GM12865 (cell line): ENCODE data around the gene TFF1.

Experiments
- DNase-seq: peaks from one replicate; pipeline ENCODE4 v3.0.0; 2010; ENCODE audit warnings: low read depth
- H3K4me3 ChIP-seq: 2 replicates; pipeline ENCODE4 v1.5.1; 2011; ENCODE audit warnings: mild to moderate bottlenecking, low read depth, low read length, control low read depth
- CTCF ChIP-seq: IDR thresholded peaks from 2 replicates; pipeline ENCODE4 v1.5.1; 2011; ENCODE audit warnings: low read length, control low read depth, low read depth, inconsistent platforms; ENCODE audit not compliant: insufficient read depth; ENCODE audit errors: missing control alignments

Gene TFF1

GRCh38 chr21:42388740-42389448, 22.6 kb upstream of the TFF1 start:
- peak; percentile 53 for DNase-seq
- H3K4me3 ChIP-seq: no peak overlapping the region
- TF ChIP-seq CTCF: no peak

- no peak for TF ChIP-seq CTCF
- no peak overlapping the region for H3K4me3 ChIP-seq
- no peak for DNase-seq
Measured at GRCh38 chr21:42387843-42388340, 21.6 kb upstream of the TFF1 start.

DNA sequence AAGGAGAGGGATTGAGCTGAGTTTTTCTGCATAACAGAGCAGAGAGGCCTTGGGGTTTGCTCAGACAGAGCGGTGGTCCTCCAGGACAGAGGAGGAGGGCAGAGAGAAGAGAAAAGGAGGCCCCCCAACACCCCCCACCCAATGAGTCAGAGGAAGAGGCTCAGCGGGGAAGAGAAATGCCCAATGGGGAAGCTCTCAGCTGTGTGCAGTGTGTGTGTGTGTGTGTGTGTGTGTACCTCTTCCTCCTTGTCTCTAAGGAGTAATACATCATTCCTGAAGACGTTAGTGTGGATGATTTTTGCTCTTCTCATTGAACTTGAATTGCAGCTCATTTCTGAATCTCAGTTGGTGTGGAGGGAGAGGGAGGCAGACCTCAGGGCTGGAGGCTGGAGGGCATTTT, 20.8 kb upstream of the TFF1 start:
- DNase-seq: no peak
- no peak for TF ChIP-seq CTCF
- no peak overlapping the region for H3K4me3 ChIP-seq

DNA sequence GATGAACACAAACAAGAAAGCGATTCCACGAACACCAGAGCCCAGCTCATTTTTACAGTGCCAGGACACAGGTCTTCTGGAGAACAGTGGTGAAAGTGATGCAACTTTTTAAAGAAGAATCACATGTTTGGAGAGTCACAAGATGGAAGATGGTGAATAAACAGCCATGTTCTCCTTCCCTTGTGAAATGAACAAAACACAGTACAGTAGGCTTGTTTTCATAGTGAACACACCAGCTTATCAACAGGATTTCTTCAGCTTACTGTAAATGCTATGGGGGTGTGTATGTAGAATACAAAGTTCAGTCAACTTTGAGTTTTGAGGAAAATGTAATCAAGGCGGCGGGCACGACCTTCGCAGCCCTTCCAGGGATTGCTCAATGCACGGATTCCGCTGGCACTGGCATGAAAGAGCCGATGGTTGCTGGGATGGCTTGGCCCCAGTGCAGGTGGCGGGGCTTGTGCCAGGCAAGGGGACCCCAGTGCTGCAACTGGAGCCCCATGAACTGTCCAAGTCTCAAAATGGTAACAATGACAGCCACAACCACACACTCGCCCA, 19.8 kb upstream of the TFF1 start:
- TF ChIP-seq CTCF: no peak
- no peak overlapping the region for H3K4me3 ChIP-seq
- DNase-seq: no peak

DNA sequence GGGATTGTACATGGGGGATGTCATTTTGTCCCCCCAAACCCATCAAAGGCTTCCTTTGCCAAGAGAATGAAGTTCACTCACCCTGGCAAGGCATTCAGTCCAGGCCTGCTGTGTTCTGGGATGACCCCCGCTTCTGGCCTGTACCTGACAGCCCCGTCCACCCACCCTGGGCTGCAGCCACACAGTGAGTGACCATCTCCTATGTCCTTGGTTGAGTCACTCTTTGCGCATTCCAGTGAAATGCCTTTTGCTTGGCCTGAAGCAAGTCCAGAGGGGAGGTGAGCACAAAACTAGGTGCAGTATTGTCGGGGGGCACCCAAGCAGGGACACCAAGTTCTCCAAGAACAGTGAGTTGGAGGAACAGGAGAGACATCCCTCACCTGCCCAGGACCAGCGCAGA, 19.3 kb upstream of the TFF1 start:
- no peak for DNase-seq
- no peak for TF ChIP-seq CTCF
- no peak overlapping the region for H3K4me3 ChIP-seq

DNA sequence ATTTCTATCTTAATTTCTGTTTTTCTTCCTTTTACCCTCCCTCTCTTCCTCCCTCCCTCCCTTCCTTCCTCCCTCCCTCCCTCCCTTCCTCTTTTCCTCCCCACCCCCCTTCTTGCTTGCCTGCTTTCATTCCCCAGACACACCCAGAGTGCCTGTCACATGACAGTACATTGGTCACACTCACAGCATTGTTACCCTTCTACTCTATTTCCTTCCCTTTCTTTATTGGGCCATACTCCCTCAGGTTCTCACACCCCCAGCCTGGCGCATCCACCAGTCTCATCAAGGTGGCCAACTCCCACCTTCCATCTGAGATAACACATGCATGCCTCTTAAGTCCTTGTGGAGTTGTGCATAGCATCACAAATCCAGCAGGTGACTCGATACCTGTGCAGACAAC, 18.7 kb upstream of the TFF1 start:
- DNase-seq: no peak
- TF ChIP-seq CTCF: no peak
- no peak overlapping the region for H3K4me3 ChIP-seq
